BJ (cell line): ENCODE data around the gene DHRSX. TPM values are rescaled to one million over a fixed set of nuclear protein-coding genes. Genes with fewer than 3 reads are reported as not detected.

Experiments used
- CTCF ChIA-PET: fragments of 350-600 bp; formaldehyde crosslinking; extraction: SDS; loops from one replicate; lab custom pipeline; 2021; ENCODE audit warnings: antibody characterized with exemption, inconsistent platforms; lab: Yijun Ruan, JAX
- POLR2A ChIA-PET: fragments of 300-600 bp; sonication (Branson Sonifier 250); formaldehyde crosslinking; extraction: SDS; loops from one replicate; lab custom pipeline; 2021; ENCODE audit warnings: antibody characterized with exemption; lab: Charles Lee
- DNase-seq: peaks from one replicate; pipeline ENCODE4 v3.0.0-alpha.2; 2011; ENCODE audit warnings: low read depth
- H3K27me3 ChIP-seq: 2 replicates; pipeline ENCODE4 v1.6.0; 2011; ENCODE audit warnings: low read length; ENCODE audit not compliant: control insufficient read depth, insufficient read depth
- H3K36me3 ChIP-seq: 2 replicates; pipeline ENCODE4 v1.5.1; 2011; ENCODE audit warnings: low read length; ENCODE audit not compliant: control insufficient read depth, insufficient read depth
- H3K4me3 ChIP-seq: 2 replicates; pipeline ENCODE4 v1.5.1; 2011; ENCODE audit warnings: low read depth, mild to moderate bottlenecking, control low read depth, low read length
- polyA plus RNA-seq: library from polyadenylated mRNA; depleted of rRNA; stranded (reverse); fragments of >200 nt; gene quantifications from 2 replicates; pipeline ENCODE4 v1.2.3, GENCODE V29; 2011
- TF ChIP-seq, protein P1 (sequence below): IDR thresholded peaks from 2 replicates; pipeline ENCODE4 v1.5.1; 2011; ENCODE audit warnings: low read depth, mild to moderate bottlenecking, control low read depth, inconsistent platforms, low read length, moderate library complexity; ENCODE audit not compliant: insufficient read depth

Gene DHRSX
- polyA plus RNA-seq, 1 experiment: 66.2 TPM

GRCh38 chrX:2318371-2318770 is 182.4 kb downstream of the DHRSX start:
- DNase-seq: no peak
- CTCF ChIA-PET: no interaction called here

DNA sequence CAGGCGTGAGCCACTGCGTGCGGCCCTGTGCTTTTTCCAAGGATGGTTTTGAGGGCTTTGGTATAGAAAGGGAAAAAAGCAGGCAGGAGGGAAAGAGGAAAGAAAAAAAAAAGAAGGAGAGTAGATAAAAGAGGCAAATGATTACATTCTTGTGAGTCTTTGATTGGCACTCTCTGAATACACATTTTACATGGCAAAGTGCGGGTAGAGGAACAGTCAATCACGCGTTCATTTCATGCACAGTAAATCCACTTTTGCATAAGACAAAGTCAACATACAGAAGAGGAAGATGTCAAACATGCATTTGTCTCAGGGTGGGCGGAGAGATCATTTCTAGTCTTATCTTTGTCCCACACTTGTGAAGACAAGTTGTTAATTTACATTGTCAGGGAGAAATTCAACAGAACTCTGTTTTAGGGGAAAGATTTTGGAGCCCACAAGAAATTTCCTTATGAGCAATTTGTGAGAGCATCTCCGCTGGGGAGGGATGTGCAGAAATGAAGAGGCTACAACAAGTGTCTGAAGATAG is 183.2 kb downstream of the DHRSX start:
- ChIA-PET POLR2A (no interaction called here), CTCF (no interaction called here)
- TF ChIP-seq, protein P1, sequence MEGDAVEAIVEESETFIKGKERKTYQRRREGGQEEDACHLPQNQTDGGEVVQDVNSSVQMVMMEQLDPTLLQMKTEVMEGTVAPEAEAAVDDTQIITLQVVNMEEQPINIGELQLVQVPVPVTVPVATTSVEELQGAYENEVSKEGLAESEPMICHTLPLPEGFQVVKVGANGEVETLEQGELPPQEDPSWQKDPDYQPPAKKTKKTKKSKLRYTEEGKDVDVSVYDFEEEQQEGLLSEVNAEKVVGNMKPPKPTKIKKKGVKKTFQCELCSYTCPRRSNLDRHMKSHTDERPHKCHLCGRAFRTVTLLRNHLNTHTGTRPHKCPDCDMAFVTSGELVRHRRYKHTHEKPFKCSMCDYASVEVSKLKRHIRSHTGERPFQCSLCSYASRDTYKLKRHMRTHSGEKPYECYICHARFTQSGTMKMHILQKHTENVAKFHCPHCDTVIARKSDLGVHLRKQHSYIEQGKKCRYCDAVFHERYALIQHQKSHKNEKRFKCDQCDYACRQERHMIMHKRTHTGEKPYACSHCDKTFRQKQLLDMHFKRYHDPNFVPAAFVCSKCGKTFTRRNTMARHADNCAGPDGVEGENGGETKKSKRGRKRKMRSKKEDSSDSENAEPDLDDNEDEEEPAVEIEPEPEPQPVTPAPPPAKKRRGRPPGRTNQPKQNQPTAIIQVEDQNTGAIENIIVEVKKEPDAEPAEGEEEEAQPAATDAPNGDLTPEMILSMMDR: no peak
- Histone ChIP-seq H3K36me3 (no peaks in the 10 kb centered on the region), H3K4me3 (no peak overlapping the region), H3K27me3 (no peaks in the 10 kb centered on the region)
- DNase-seq: no peak

More at GRCh38 chrX:2318371-2318770, 182.4 kb downstream of the DHRSX start:
- no peak overlapping the region for H3K4me3 ChIP-seq
- H3K27me3 ChIP-seq: no peaks in the 10 kb centered on the region
- no peaks in the 10 kb centered on the region for H3K36me3 ChIP-seq
- TF ChIP-seq, protein P1: no peak
- POLR2A ChIA-PET: no interaction called here

DNA sequence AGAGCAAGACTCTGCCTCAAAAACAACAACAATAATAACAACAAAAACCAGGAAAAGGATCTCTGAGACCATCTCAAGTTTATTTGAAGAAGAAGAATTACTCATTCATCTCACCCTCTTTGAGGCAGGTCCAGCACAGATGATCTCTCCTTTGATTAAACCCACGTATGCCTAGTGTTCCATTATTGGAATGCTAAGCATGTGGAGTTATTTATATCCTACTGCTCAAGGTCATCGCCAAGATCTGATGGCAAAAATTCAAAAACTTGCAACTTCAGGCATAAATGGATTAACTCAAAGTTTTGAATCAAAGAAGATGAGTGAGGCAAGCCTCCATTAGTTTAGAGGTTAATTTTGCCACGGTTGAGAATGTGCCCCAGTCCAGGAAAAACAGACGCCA is 184.2 kb downstream of the DHRSX start:
- no peak for DNase-seq
- no peaks in the 10 kb centered on the region for H3K36me3 ChIP-seq
- ChIA-PET POLR2A (no interaction called here), CTCF (no interaction called here)
- no peaks in the 10 kb centered on the region for H3K27me3 ChIP-seq
- TF ChIP-seq, protein P1: no peak
- no peak overlapping the region for H3K4me3 ChIP-seq

GRCh38 chrX:2315434-2315833 is 185.3 kb downstream of the DHRSX start:
- TF ChIP-seq, protein P1: no peak
- H3K36me3 ChIP-seq: no peaks in the 10 kb centered on the region
- DNase-seq: no peak
- POLR2A ChIA-PET: no interaction called here
- CTCF ChIA-PET: no interaction called here
- no peaks in the 10 kb centered on the region for H3K27me3 ChIP-seq
- no peak overlapping the region for H3K4me3 ChIP-seq

DNA sequence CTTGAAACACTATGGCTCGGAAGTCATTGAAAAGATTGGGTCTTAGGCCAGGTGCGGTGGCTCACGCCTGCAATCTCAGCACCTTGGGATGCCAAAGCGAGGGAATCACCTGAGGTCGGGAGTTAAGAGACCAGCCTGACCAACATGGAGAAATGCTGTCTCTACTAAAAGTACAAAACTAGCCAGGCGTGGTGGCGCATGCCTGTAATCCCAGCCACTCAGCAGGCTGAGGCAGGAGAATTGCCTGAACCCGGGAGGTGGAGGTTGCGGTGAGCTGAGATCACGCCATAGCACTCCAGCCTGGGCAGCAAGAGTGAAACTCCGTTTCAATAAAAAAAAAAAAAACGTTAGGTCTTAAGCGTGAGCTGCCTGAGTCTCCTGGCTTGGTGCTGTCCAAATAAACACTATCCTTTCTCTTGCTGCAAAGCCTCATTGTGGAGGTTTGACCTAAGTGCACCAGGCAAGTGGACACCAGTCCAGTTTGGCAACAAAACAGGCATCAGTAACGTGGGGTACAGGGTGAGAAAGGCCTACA is 185.9 kb downstream of the DHRSX start:
- Histone ChIP-seq H3K27me3 (no peaks in the 10 kb centered on the region), H3K4me3 (no peak overlapping the region), H3K36me3 (no peaks in the 10 kb centered on the region)
- TF ChIP-seq, protein P1: no peak
- CTCF ChIA-PET: no interaction called here
- POLR2A ChIA-PET: no interaction called here
- no peak for DNase-seq
